ENCODE results near the gene GNG2.

The GNG2 gene

DNA sequence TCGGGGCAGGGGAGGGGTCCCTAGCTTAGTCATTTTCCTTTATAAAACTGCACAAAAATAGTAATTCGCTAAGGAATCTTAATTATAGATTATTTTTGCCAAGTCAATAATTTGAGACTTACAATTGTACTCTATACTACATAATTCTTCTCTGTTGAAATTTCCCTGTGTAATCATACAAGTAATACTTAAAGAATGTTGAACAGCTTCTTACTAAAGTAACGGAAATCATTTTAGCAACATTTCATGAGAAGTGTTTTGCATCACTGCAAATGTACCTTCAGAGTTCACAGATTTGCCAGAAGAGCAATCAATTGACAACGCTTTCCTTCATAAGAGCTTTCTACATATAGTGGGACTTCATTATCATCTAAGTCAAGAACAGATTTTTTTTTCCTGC lies 7.9 kb upstream of the GNG2 start:
- Histone ChIP-seq H2BK5ac (ENCODE audit: low read length) (no peak overlapping the region), H2AFZ (ENCODE audit: low read length) (no peak overlapping the region), H3K23ac (ENCODE audit: low read depth, low read length, poor library complexity) (no peak overlapping the region), H3K4me1 (ENCODE audit: control insufficient read depth in 2 of 2, insufficient read depth in 1 of 2, low read depth in 1 of 2, low read length in 2 of 2) (peaks cover 0 to 8% of the 10 kb centered on the region in 2 donors), H2BK15ac (ENCODE audit: low read length) (no peak overlapping the region), H4K8ac (ENCODE audit: low read depth, low read length) (no peak overlapping the region), H2BK120ac (ENCODE audit: low read depth, low read length) (no peak overlapping the region), H3K9ac (ENCODE audit: low read depth, low read length, poor library complexity) (no peak overlapping the region), H2BK12ac (ENCODE audit: low read length) (no peak overlapping the region), H3K9me3 (replicated peaks in 1 of 2; ENCODE audit: control insufficient read depth in 2 of 2, insufficient read depth in 1 of 2, low read depth in 1 of 2, low read length in 2 of 2) (peaks cover 2 to 8% of the 10 kb centered on the region in 2 donors), H3K14ac (ENCODE audit: low read length) (no peak overlapping the region), H3K18ac (ENCODE audit: low read length) (no peak overlapping the region), H3K27ac (replicated peaks; ENCODE audit: low read length) (no peak overlapping the region), H2AK5ac (ENCODE audit: low read depth, low read length) (no peak overlapping the region), H3K4me3 (ENCODE audit: low read length in 2 of 2) (no peak overlapping the region), H4K91ac (ENCODE audit: low read depth, low read length, poor library complexity) (no peak overlapping the region), H3K36me3 (replicated peaks in 1 of 2; ENCODE audit: control insufficient read depth in 2 of 2, insufficient read depth in 2 of 2, low read length in 2 of 2) (no peaks in the 10 kb centered on the region), H3K4me2 (ENCODE audit: insufficient read depth, low read length, poor library complexity, severe bottlenecking) (no peak overlapping the region), H3K27me3 (ENCODE audit: control insufficient read depth in 3 of 3, insufficient read depth in 3 of 3, low read depth in 1 of 3, low read length in 3 of 3) (no peaks in the 10 kb centered on the region), H3K4ac (ENCODE audit: low read length) (no peak overlapping the region), H3K79me1 (ENCODE audit: low read depth, low read length) (no peaks in the 10 kb centered on the region)
- WGBS, 2 donors (ENCODE audit: extremely low coverage in 2 of 2, insufficient read length in 2 of 2, insufficient replicate concordance in 1 of 2) = no CpG with 5 or more reads among the region's 4 CpGs
- no peak for DNase-seq (ENCODE audit: low spot score)

DNA sequence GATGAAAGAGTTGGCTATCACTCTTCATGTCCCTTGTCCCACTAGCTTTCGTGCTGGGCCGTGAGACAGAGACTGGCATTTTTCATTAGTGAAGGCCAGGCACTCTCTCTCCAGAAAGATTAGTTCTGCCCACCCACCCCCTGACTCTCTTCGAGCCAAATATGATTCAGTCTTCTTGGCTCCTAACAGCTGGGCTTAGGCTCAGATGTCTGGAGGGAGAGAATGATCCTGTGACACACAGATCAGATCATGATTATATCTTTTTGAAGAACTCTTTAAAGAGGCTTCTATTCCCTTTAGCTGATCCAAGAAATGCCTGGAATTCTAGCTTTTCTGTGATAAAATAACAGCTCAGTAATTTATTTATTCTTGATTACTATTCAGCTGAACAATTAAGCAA lies 5.2 kb upstream of the GNG2 start:
- Histone ChIP-seq H3K4me3 (ENCODE audit: low read length in 2 of 2) (no peak overlapping the region), H2BK120ac (ENCODE audit: low read depth, low read length) (no peak overlapping the region), H2BK5ac (ENCODE audit: low read length) (no peak overlapping the region), H3K14ac (ENCODE audit: low read length) (no peak overlapping the region), H3K4me1 (ENCODE audit: control insufficient read depth in 2 of 2, insufficient read depth in 1 of 2, low read depth in 1 of 2, low read length in 2 of 2) (peaks cover 4 to 5% of the 10 kb centered on the region in 2 donors), H3K79me1 (ENCODE audit: low read depth, low read length) (no peaks in the 10 kb centered on the region), H2BK15ac (ENCODE audit: low read length) (no peak overlapping the region), H3K9ac (ENCODE audit: low read depth, low read length, poor library complexity) (no peak overlapping the region), H3K4me2 (ENCODE audit: insufficient read depth, low read length, poor library complexity, severe bottlenecking) (no peak overlapping the region), H3K27me3 (ENCODE audit: control insufficient read depth in 3 of 3, insufficient read depth in 3 of 3, low read depth in 1 of 3, low read length in 3 of 3) (no peaks in the 10 kb centered on the region), H3K18ac (ENCODE audit: low read length) (no peak overlapping the region), H2AK5ac (ENCODE audit: low read depth, low read length) (no peak overlapping the region), H2AFZ (ENCODE audit: low read length) (no peak overlapping the region), H3K27ac (replicated peaks; ENCODE audit: low read length) (no peak overlapping the region), H4K8ac (ENCODE audit: low read depth, low read length) (no peak overlapping the region), H3K9me3 (replicated peaks in 1 of 2; ENCODE audit: control insufficient read depth in 2 of 2, insufficient read depth in 1 of 2, low read depth in 1 of 2, low read length in 2 of 2) (peaks cover 2 to 8% of the 10 kb centered on the region in 2 donors), H3K36me3 (replicated peaks in 1 of 2; ENCODE audit: control insufficient read depth in 2 of 2, insufficient read depth in 2 of 2, low read length in 2 of 2) (no peaks in the 10 kb centered on the region), H3K23ac (ENCODE audit: low read depth, low read length, poor library complexity) (no peak overlapping the region), H2BK12ac (ENCODE audit: low read length) (no peak overlapping the region), H3K4ac (ENCODE audit: low read length) (no peak overlapping the region), H4K91ac (ENCODE audit: low read depth, low read length, poor library complexity) (no peak overlapping the region)
- no peak for DNase-seq (ENCODE audit: low spot score)
- no CpG with 5 or more reads among the region's 3 CpGs for WGBS, 2 donors (ENCODE audit: extremely low coverage in 2 of 2, insufficient read length in 2 of 2, insufficient replicate concordance in 1 of 2)

DNA sequence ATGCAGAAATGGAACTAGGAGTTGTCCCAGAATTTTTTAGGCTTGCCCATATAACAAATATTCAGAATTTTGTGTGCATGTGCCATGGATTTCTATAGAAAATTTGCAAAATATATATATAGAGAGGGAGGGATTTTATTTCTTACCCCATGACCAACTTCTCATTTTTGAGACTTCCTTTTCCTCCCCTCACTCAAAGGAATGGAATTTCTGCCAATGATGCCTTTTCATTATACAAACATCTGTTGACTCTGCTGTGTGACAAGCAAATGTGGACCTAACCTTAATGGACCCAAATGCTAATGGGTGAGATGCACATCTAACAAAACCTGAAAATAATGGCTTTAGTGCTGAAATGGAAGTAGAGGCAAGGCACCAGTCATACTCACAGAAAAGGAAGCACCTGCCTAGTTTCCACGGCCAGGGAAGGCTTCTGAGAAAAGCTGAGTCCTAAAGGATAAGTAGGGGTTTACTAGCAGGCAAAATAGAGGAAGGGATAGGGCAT lies 3.6 kb upstream of the GNG2 start:
- H3K4ac ChIP-seq (ENCODE audit: low read length) = no peak overlapping the region
- H3K14ac ChIP-seq (ENCODE audit: low read length) = no peak overlapping the region

DNA sequence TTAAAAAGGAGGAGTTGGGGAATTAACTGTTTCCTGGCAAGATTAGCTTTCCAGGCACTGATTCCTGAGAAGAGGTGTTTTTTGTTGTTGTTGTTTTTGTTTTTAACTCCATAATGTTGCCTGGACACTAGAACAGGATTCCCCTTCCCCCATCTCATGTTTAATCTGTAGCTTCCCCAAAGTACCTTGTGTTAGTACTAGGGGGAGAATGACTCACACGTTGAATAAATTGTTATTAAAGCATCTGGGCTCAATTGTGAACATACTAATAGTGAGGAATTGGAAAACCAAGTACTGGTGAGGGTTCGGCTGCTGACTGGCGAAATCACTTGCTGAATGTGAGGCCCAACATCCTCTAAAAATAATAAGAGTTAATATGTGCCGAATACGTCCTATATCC lies 1.3 kb upstream of the GNG2 start:
- H3K4ac ChIP-seq (ENCODE audit: low read length) = no peak overlapping the region
- peaks cover 10 to 21% of the 10 kb centered on the region in 2 donors for H3K4me1 ChIP-seq (ENCODE audit: control insufficient read depth in 2 of 2, insufficient read depth in 1 of 2, low read depth in 1 of 2, low read length in 2 of 2)
- H3K4me2 ChIP-seq (ENCODE audit: insufficient read depth, low read length, poor library complexity, severe bottlenecking) = no peak overlapping the region
- H2AK5ac ChIP-seq (ENCODE audit: low read depth, low read length) = no peak overlapping the region
- H3K4me3 ChIP-seq (ENCODE audit: low read length in 2 of 2) = no peak overlapping the region
- no peak overlapping the region for H3K27ac ChIP-seq (replicated peaks; ENCODE audit: low read length)
- H4K8ac ChIP-seq (ENCODE audit: low read depth, low read length) = no peak overlapping the region
- no peaks in the 10 kb centered on the region for H3K79me1 ChIP-seq (ENCODE audit: low read depth, low read length)
- no peak overlapping the region for H2BK15ac ChIP-seq (ENCODE audit: low read length)
- WGBS, 2 donors (ENCODE audit: extremely low coverage in 2 of 2, insufficient read length in 2 of 2, insufficient replicate concordance in 1 of 2) = no CpG with 5 or more reads among the region's 5 CpGs
- no peak for DNase-seq (ENCODE audit: low spot score)
- H3K9ac ChIP-seq (ENCODE audit: low read depth, low read length, poor library complexity) = no peak overlapping the region
- no peaks in the 10 kb centered on the region for H3K27me3 ChIP-seq (ENCODE audit: control insufficient read depth in 3 of 3, insufficient read depth in 3 of 3, low read depth in 1 of 3, low read length in 3 of 3)
- no peak overlapping the region for H2BK120ac ChIP-seq (ENCODE audit: low read depth, low read length)
- H3K36me3 ChIP-seq (replicated peaks in 1 of 2; ENCODE audit: control insufficient read depth in 2 of 2, insufficient read depth in 2 of 2, low read length in 2 of 2) = no peaks in the 10 kb centered on the region
- peaks cover 2 to 8% of the 10 kb centered on the region in 2 donors for H3K9me3 ChIP-seq (replicated peaks in 1 of 2; ENCODE audit: control insufficient read depth in 2 of 2, insufficient read depth in 1 of 2, low read depth in 1 of 2, low read length in 2 of 2)
- no peak overlapping the region for H4K91ac ChIP-seq (ENCODE audit: low read depth, low read length, poor library complexity)
- no peak overlapping the region for H2AFZ ChIP-seq (ENCODE audit: low read length)
- no peak overlapping the region for H2BK5ac ChIP-seq (ENCODE audit: low read length)
- H2BK12ac ChIP-seq (ENCODE audit: low read length) = no peak overlapping the region
- no peak overlapping the region for H3K18ac ChIP-seq (ENCODE audit: low read length)
- H3K23ac ChIP-seq (ENCODE audit: low read depth, low read length, poor library complexity) = no peak overlapping the region
- H3K14ac ChIP-seq (ENCODE audit: low read length) = no peak overlapping the region

More for the DNA sequence above, 3.6 kb upstream of the GNG2 start:
- Histone ChIP-seq H3K4me1 (ENCODE audit: control insufficient read depth in 2 of 2, insufficient read depth in 1 of 2, low read depth in 1 of 2, low read length in 2 of 2) (peaks cover 4 to 5% of the 10 kb centered on the region in 2 donors), H3K23ac (ENCODE audit: low read depth, low read length, poor library complexity) (no peak overlapping the region), H3K9ac (ENCODE audit: low read depth, low read length, poor library complexity) (no peak overlapping the region), H3K18ac (ENCODE audit: low read length) (no peak overlapping the region), H3K9me3 (replicated peaks in 1 of 2; ENCODE audit: control insufficient read depth in 2 of 2, insufficient read depth in 1 of 2, low read depth in 1 of 2, low read length in 2 of 2) (peaks cover 2 to 8% of the 10 kb centered on the region in 2 donors), H2BK12ac (ENCODE audit: low read length) (no peak overlapping the region), H2AK5ac (ENCODE audit: low read depth, low read length) (no peak overlapping the region), H2BK15ac (ENCODE audit: low read length) (no peak overlapping the region), H2AFZ (ENCODE audit: low read length) (no peak overlapping the region), H4K8ac (ENCODE audit: low read depth, low read length) (no peak overlapping the region), H3K4me3 (ENCODE audit: low read length in 2 of 2) (no peak overlapping the region), H3K27me3 (ENCODE audit: control insufficient read depth in 3 of 3, insufficient read depth in 3 of 3, low read depth in 1 of 3, low read length in 3 of 3) (no peaks in the 10 kb centered on the region), H2BK5ac (ENCODE audit: low read length) (no peak overlapping the region), H3K4me2 (ENCODE audit: insufficient read depth, low read length, poor library complexity, severe bottlenecking) (no peak overlapping the region), H3K27ac (replicated peaks; ENCODE audit: low read length) (no peak overlapping the region), H3K36me3 (replicated peaks in 1 of 2; ENCODE audit: control insufficient read depth in 2 of 2, insufficient read depth in 2 of 2, low read length in 2 of 2) (no peaks in the 10 kb centered on the region), H4K91ac (ENCODE audit: low read depth, low read length, poor library complexity) (no peak overlapping the region), H3K79me1 (ENCODE audit: low read depth, low read length) (no peaks in the 10 kb centered on the region), H2BK120ac (ENCODE audit: low read depth, low read length) (no peak overlapping the region)
- no peak for DNase-seq (ENCODE audit: low spot score)
- WGBS, 2 donors (ENCODE audit: extremely low coverage in 2 of 2, insufficient read length in 2 of 2, insufficient replicate concordance in 1 of 2) = no CpG with 5 or more reads among the region's 1 CpG
